AG10803 (cell line): ENCODE results near the gene DOCK4.

Experiments
- DNase-seq: peaks from one replicate; pipeline ENCODE4 v3.0.0; 2010; ENCODE audit warnings: low read depth
- H3K4me3 ChIP-seq: 2 replicates; pipeline ENCODE4 v1.5.1; 2011; ENCODE audit warnings: mild to moderate bottlenecking, low read length, control low read depth
- CTCF ChIP-seq: conservative IDR thresholded peaks from 2 replicates; pipeline ENCODE4 v1.5.1; 2011; ENCODE audit warnings: mild to moderate bottlenecking, low read length, control low read depth, inconsistent platforms

DOCK4 gene

GRCh38 chr7:111765751-111766643 is 440.2 kb downstream of the DOCK4 start:
- no peak for TF ChIP-seq CTCF
- H3K4me3 ChIP-seq, result no peak overlapping the region
- no peak for DNase-seq

GRCh38 chr7:111763221-111763801 is 442.9 kb downstream of the DOCK4 start:
- DNase-seq, result peak; percentile 66
- peak; percentile 85 for TF ChIP-seq CTCF
- H3K4me3 ChIP-seq, result no peak overlapping the region

- DNase-seq, result no peak
- no peak for TF ChIP-seq CTCF
- no peak overlapping the region for H3K4me3 ChIP-seq
Measured at GRCh38 chr7:111762799-111763198, 443.4 kb downstream of the DOCK4 start.

GRCh38 chr7:111762211-111762610 is 444.0 kb downstream of the DOCK4 start:
- no peak for TF ChIP-seq CTCF
- H3K4me3 ChIP-seq, result no peak overlapping the region
- no peak for DNase-seq

- no peak for DNase-seq
- TF ChIP-seq CTCF, result no peak
- H3K4me3 ChIP-seq, result no peak overlapping the region
Measured at GRCh38 chr7:111760043-111760442, 446.2 kb downstream of the DOCK4 start.

- no peak for DNase-seq
- no peak for TF ChIP-seq CTCF
- H3K4me3 ChIP-seq, result no peak overlapping the region
Measured at GRCh38 chr7:111758332-111758731, 447.9 kb downstream of the DOCK4 start.

GRCh38 chr7:111756687-111757178 is 449.5 kb downstream of the DOCK4 start:
- TF ChIP-seq CTCF, result no peak
- H3K4me3 ChIP-seq, result peak overlapping the region; percentile 31
- peak; percentile 72 for DNase-seq
